Smooth muscle cell (in vitro differentiated cells): ENCODE results near the gene BAG1. TPM values are rescaled to one million over a fixed set of nuclear protein-coding genes. Genes with fewer than 3 reads are reported as not detected.
A peak's percentile ranks its signal among the peaks of the same experiment; 100 is the strongest.

Experiments used
- DNase-seq: peaks from one replicate; lab custom pipeline; 2025; ENCODE audit not compliant: unreplicated experiment; lab: John Stamatoyannopoulos, UW
- H2AFZ ChIP-seq: fragments of 200-600 bp; sonication (generic); 2 replicates; pipeline ENCODE4 v1.6.0; 2016; ENCODE audit warnings: antibody characterized with exemption, low read depth, mild to moderate bottlenecking
- H3F3A ChIP-seq: fragments of 200-600 bp; sonication (generic); 2 replicates; pipeline ENCODE4 v1.6.0; 2017; ENCODE audit warnings: antibody characterized with exemption, low read depth
- H3K27ac ChIP-seq: fragments of 200-600 bp; sonication (generic); 2 replicates; pipeline ENCODE4 v1.5.1; 2016; ENCODE audit warnings: low read depth, mild to moderate bottlenecking
- H3K27me3 ChIP-seq: fragments of 200-600 bp; sonication (generic); 2 replicates; pipeline ENCODE4 v1.6.1; 2016; ENCODE audit warnings: low read depth, mild to moderate bottlenecking
- H3K36me3 ChIP-seq: fragments of 200-600 bp; sonication (generic); 2 replicates; pipeline ENCODE4 v1.5.1; 2016; ENCODE audit warnings: low read depth
- H3K4me1 ChIP-seq: fragments of 200-600 bp; sonication (generic); 2 replicates; pipeline ENCODE4 v1.5.1; 2016; ENCODE audit warnings: low read depth
- H3K4me2 ChIP-seq: fragments of 200-600 bp; sonication (generic); 2 replicates; pipeline ENCODE4 v1.6.0; 2016; ENCODE audit warnings: mild to moderate bottlenecking
- H3K4me3 ChIP-seq: fragments of 200-600 bp; sonication (generic); 2 replicates; pipeline ENCODE4 v1.5.1; 2016; ENCODE audit warnings: mild to moderate bottlenecking
- H3K79me2 ChIP-seq: fragments of 200-600 bp; sonication (generic); 2 replicates; pipeline ENCODE4 v1.6.0; 2016; ENCODE audit warnings: low read depth, mild to moderate bottlenecking
- H3K9ac ChIP-seq: fragments of 200-600 bp; sonication (generic); 2 replicates; pipeline ENCODE4 v1.6.0; 2016; ENCODE audit warnings: low read depth
- H3K9me3 ChIP-seq: fragments of 200-600 bp; sonication (generic); replicated peaks from 2 replicates; pipeline ENCODE4 v1.5.1; 2016; ENCODE audit warnings: low read depth
- H4K20me1 ChIP-seq: fragments of 200-600 bp; sonication (generic); 2 replicates; pipeline ENCODE4 v1.6.0; 2016; ENCODE audit warnings: low read depth
- CTCF ChIP-seq: fragments of 200-600 bp; sonication (generic); IDR thresholded peaks from 2 replicates; pipeline ENCODE4 v1.5.1; 2017; ENCODE audit warnings: borderline replicate concordance, mild to moderate bottlenecking, antibody characterized with exemption; ENCODE audit not compliant: insufficient read depth, poor library complexity, severe bottlenecking
- WGBS: methylation state at CpG from one replicate; pipeline ENCODE4 v1.1.7; 2016; ENCODE audit warnings: low lambda C conversion rate; 5-methylcytosine and 5-hydroxymethylcytosine counted together
- polyA plus RNA-seq: library from polyadenylated mRNA; unstranded; fragments of >200 nt; fragmentation: Nextera tagmentation; extraction: Ambion mirVana; gene quantifications from 2 replicates; pipeline ENCODE4 v1.2.1, GENCODE V29; 2016
- total RNA-seq: library from RNA; depleted of rRNA; stranded (reverse); fragments of >200 nt; gene quantifications from 2 replicates; pipeline ENCODE4 v1.2.3, GENCODE V29; 2014

The BAG1 gene
- total and polyA plus RNA-seq, 2 experiments from 2014 or later = 39.9 to 43.3 TPM

GRCh38 chr9:33291901-33292300 is 27.4 kb upstream of the BAG1 start:
- H3K27me3 ChIP-seq = no peaks in the 10 kb centered on the region
- H3K36me3 ChIP-seq = peaks cover 3% of the 10 kb centered on the region
- TF ChIP-seq CTCF = no peak
- no peak overlapping the region for H2AFZ ChIP-seq
- H3K9ac ChIP-seq = no peak overlapping the region
- 93% methylated on average over 5 of the region's 5 CpGs for WGBS
- peaks cover 2% of the 10 kb centered on the region for H3K4me1 ChIP-seq
- no peak overlapping the region for H3K4me3 ChIP-seq
- peaks cover 60% of the 10 kb centered on the region for H3K79me2 ChIP-seq
- no peaks in the 10 kb centered on the region for H3F3A ChIP-seq
- peaks cover 5% of the 10 kb centered on the region for H4K20me1 ChIP-seq
- DNase-seq = no peak
- H3K4me2 ChIP-seq = peak overlapping the region; percentile 86
- no peaks in the 10 kb centered on the region for H3K9me3 ChIP-seq
- peak overlapping the region; percentile 100 for H3K27ac ChIP-seq

GRCh38 chr9:33291031-33291397 is 26.5 kb upstream of the BAG1 start:
- H3K4me3 ChIP-seq = peak overlapping the region; percentile 65
- H3K9me3 ChIP-seq = no peaks in the 10 kb centered on the region
- H3K4me2 ChIP-seq = peak overlapping the region; percentile 86
- H3K4me1 ChIP-seq = peaks cover 2% of the 10 kb centered on the region
- peak overlapping the region; percentile 99 for H3K9ac ChIP-seq
- peaks cover 51% of the 10 kb centered on the region for H3K79me2 ChIP-seq
- no peak for TF ChIP-seq CTCF
- H3F3A ChIP-seq = no peaks in the 10 kb centered on the region
- peak overlapping the region; percentile 100 for H3K27ac ChIP-seq
- no peak overlapping the region for H2AFZ ChIP-seq
- peaks cover 3% of the 10 kb centered on the region for H3K36me3 ChIP-seq
- 34% methylated on average over 7 of the region's 7 CpGs for WGBS
- peaks cover under 1% of the 10 kb centered on the region for H4K20me1 ChIP-seq
- no peak for DNase-seq
- no peaks in the 10 kb centered on the region for H3K27me3 ChIP-seq

GRCh38 chr9:33290247-33291030 is 25.9 kb upstream of the BAG1 start, which contains the start of gene NFX1:
Gene NFX1 (plus strand): TSS chr9:33290516. CDS start chr9:33290573, 57 bp downstream.
- H3K4me3 ChIP-seq = peak within 1 kb of the TSS; percentile 65
- H3F3A ChIP-seq = no peaks in the 10 kb centered on the region
- H2AFZ ChIP-seq = peak within 1 kb of the TSS; percentile 69
- H3K4me1 ChIP-seq = peaks cover 2% of the 10 kb centered on the region
- peaks cover 1% of the 10 kb centered on the region for H3K36me3 ChIP-seq
- H4K20me1 ChIP-seq = no peaks in the 10 kb centered on the region
- WGBS = under 1% methylated on average over 63 of the region's 63 CpGs
- no peaks in the 10 kb centered on the region for H3K9me3 ChIP-seq
- H3K4me2 ChIP-seq = peak within 1 kb of the TSS; percentile 86
- no peaks in the 10 kb centered on the region for H3K27me3 ChIP-seq
- peak within 1 kb of the TSS; percentile 99 for H3K9ac ChIP-seq
- peak within 1 kb of the TSS; percentile 100 for H3K27ac ChIP-seq
- DNase-seq = peak; percentile 91
- H3K79me2 ChIP-seq = peaks cover 45% of the 10 kb centered on the region
- TF ChIP-seq CTCF = no peak

- DNase-seq = no peak
- no peaks in the 10 kb centered on the region for H3F3A ChIP-seq
- H3K27ac ChIP-seq = peak overlapping the region; percentile 100
- no peaks in the 10 kb centered on the region for H3K36me3 ChIP-seq
- H3K79me2 ChIP-seq = peaks cover 40% of the 10 kb centered on the region
- no peaks in the 10 kb centered on the region for H3K9me3 ChIP-seq
- 0% methylated on average over 11 of the region's 14 CpGs for WGBS
- H3K27me3 ChIP-seq = no peaks in the 10 kb centered on the region
- H4K20me1 ChIP-seq = no peaks in the 10 kb centered on the region
- TF ChIP-seq CTCF = no peak
- H3K4me2 ChIP-seq = peak overlapping the region; percentile 85
- H3K4me1 ChIP-seq = peaks cover 2% of the 10 kb centered on the region
- H2AFZ ChIP-seq = peak overlapping the region; percentile 69
- peak overlapping the region; percentile 99 for H3K9ac ChIP-seq
- peak overlapping the region; percentile 65 for H3K4me3 ChIP-seq
Observed at GRCh38 chr9:33289936-33290246, 25.4 kb upstream of the BAG1 start.
